IMR-90 (cell line): ENCODE measurements around the gene COL6A3.

Experiments used
- CEBPB ChIP-seq: IDR thresholded peaks from 2 replicates; pipeline ENCODE4 v1.6.1; 2012; ENCODE audit warnings: low read depth, low read length, improper control_type of control experiment
- CHD1 ChIP-seq: IDR thresholded peaks from 2 replicates; pipeline ENCODE4 v1.6.1; 2012; ENCODE audit warnings: low read depth, low read length, improper control_type of control experiment
- MAZ ChIP-seq: IDR thresholded peaks from 2 replicates; pipeline ENCODE4 v1.6.1; 2012; ENCODE audit warnings: low read depth, mild to moderate bottlenecking, low read length, improper control_type of control experiment, moderate library complexity, borderline replicate concordance
- NFE2L2 ChIP-seq: fragments of 150-350 bp; IDR thresholded peaks from 2 replicates; pipeline ENCODE4 v1.6.1; 2016; ENCODE audit warnings: low read depth, mild to moderate bottlenecking, low read length
- POLR2A ChIP-seq: IDR thresholded peaks from 2 replicates; pipeline ENCODE4 v1.6.1; 2012; ENCODE audit warnings: mild to moderate bottlenecking, low read depth, low read length
- RAD21 ChIP-seq: IDR thresholded peaks from 2 replicates; pipeline ENCODE4 v1.6.1; 2012; ENCODE audit warnings: low read length, improper control_type of control experiment
- RFX5 ChIP-seq: IDR thresholded peaks from 2 replicates; pipeline ENCODE4 v1.8.0; 2012; ENCODE audit warnings: low read depth, mild to moderate bottlenecking, low read length, moderate library complexity
- SMC3 ChIP-seq: fragments of 150-350 bp; IDR thresholded peaks from 2 replicates; pipeline ENCODE4 v1.6.1; 2016; ENCODE audit warnings: low read depth, mild to moderate bottlenecking, antibody characterized with exemption, low read length, moderate library complexity
- TF ChIP-seq, protein P1 (sequence below): conservative IDR thresholded peaks from 2 replicates; pipeline ENCODE4 v1.5.1; 2012; ENCODE audit warnings: mild to moderate bottlenecking, low read depth, low read length, improper control_type of control experiment
- TF ChIP-seq, protein P2 (sequence below): fragments of 150-350 bp; IDR thresholded peaks from 2 replicates; pipeline ENCODE4 v1.6.1; 2017; ENCODE audit warnings: mild to moderate bottlenecking, antibody characterized with exemption, low read length, low read depth
- TF ChIP-seq, protein P3 (sequence below): fragments of 150-350 bp; IDR thresholded peaks from 2 replicates; pipeline ENCODE4 v1.6.1; 2016; ENCODE audit warnings: low read depth, mild to moderate bottlenecking, low read length, moderate library complexity, borderline replicate concordance

DNA sequence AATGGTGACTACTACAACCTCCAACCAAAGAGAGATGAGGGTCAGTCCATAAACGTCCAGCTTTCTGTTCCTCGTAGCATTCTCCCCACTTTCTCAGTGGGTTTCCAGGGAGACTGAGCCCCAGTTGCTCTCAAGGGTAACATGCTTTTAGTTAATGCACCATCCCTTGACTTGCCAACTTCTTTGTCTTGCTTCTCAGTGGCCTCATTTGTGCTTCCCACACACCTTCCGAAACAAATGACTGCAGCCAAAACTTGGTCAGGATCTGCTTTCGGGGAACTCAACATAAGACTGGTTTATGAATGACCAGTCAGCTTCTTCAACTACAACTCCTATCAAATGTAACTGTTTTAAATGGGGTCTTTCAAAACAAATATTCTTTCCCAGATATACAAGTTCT lies 94.1 kb downstream of the COL6A3 start:
- TF ChIP-seq, protein P1, sequence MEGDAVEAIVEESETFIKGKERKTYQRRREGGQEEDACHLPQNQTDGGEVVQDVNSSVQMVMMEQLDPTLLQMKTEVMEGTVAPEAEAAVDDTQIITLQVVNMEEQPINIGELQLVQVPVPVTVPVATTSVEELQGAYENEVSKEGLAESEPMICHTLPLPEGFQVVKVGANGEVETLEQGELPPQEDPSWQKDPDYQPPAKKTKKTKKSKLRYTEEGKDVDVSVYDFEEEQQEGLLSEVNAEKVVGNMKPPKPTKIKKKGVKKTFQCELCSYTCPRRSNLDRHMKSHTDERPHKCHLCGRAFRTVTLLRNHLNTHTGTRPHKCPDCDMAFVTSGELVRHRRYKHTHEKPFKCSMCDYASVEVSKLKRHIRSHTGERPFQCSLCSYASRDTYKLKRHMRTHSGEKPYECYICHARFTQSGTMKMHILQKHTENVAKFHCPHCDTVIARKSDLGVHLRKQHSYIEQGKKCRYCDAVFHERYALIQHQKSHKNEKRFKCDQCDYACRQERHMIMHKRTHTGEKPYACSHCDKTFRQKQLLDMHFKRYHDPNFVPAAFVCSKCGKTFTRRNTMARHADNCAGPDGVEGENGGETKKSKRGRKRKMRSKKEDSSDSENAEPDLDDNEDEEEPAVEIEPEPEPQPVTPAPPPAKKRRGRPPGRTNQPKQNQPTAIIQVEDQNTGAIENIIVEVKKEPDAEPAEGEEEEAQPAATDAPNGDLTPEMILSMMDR: no peak
- no peak for TF ChIP-seq RFX5
- no peak for TF ChIP-seq POLR2A
- no peak for TF ChIP-seq NFE2L2
- TF ChIP-seq, protein P2, sequence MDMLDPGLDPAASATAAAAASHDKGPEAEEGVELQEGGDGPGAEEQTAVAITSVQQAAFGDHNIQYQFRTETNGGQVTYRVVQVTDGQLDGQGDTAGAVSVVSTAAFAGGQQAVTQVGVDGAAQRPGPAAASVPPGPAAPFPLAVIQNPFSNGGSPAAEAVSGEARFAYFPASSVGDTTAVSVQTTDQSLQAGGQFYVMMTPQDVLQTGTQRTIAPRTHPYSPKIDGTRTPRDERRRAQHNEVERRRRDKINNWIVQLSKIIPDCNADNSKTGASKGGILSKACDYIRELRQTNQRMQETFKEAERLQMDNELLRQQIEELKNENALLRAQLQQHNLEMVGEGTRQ: no peak
- TF ChIP-seq CHD1: no peak
- no peak for TF ChIP-seq RAD21
- TF ChIP-seq, protein P3, sequence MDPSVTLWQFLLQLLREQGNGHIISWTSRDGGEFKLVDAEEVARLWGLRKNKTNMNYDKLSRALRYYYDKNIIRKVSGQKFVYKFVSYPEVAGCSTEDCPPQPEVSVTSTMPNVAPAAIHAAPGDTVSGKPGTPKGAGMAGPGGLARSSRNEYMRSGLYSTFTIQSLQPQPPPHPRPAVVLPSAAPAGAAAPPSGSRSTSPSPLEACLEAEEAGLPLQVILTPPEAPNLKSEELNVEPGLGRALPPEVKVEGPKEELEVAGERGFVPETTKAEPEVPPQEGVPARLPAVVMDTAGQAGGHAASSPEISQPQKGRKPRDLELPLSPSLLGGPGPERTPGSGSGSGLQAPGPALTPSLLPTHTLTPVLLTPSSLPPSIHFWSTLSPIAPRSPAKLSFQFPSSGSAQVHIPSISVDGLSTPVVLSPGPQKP: no peak
- TF ChIP-seq CEBPB: no peak
- TF ChIP-seq MAZ: no peak
- no peak for TF ChIP-seq SMC3
